ENCODE results near the gene NPR3. TPM values are rescaled to one million over a fixed set of nuclear protein-coding genes. Genes with fewer than 3 reads are reported as not detected.

NPR3 gene
- 10 to 100 TPM in 3 of 4 donors, 1 to 10 TPM in 1; 7.6 to 51.2 (median 20.6) TPM for total RNA-seq

GRCh38 chr5:32710550-32711361, at the start of gene NPR3:
TSS of gene NPR3 (plus strand) at chr5:32711321. CDS start at chr5:32711777, 456 bp downstream.
- no peaks in the 10 kb centered on the region for H3K36me3 ChIP-seq
- peak within 1 kb of the TSS; percentile 39 to 57 for H3K4me3 ChIP-seq
- peak within 1 kb of the TSS; percentile 21 to 66 for H3K27ac ChIP-seq
- H3K9me3 ChIP-seq, result no peaks in the 10 kb centered on the region
- no peaks in the 10 kb centered on the region for H3K27me3 ChIP-seq
- intact Hi-C loops (cut with DNase I; ENCODE audit: low total_unique reads), result no loop called here
- TF ChIP-seq POLR2A (IDR thresholded peaks at IDR 0.05), result no peak
- TF ChIP-seq CTCF (IDR thresholded peaks at IDR 0.05), result no peak
- DNase-seq, result peak; percentile 16 to 22
- peaks cover 0 to 13% of the 10 kb centered on the region in 2 donors for H3K4me1 ChIP-seq

GRCh38 chr5:32664523-32664922, 46.6 kb upstream of the NPR3 start:
- Histone ChIP-seq H3K27me3 (no peaks in the 10 kb centered on the region), H3K4me1 (no peaks in the 10 kb centered on the region), H3K4me3 (no peak overlapping the region), H3K36me3 (no peaks in the 10 kb centered on the region), H3K9me3 (no peaks in the 10 kb centered on the region), H3K27ac (no peak overlapping the region)
- DNase-seq, result no peak
- TF ChIP-seq POLR2A (IDR thresholded peaks at IDR 0.05) (no peak), CTCF (IDR thresholded peaks at IDR 0.05) (no peak)
- intact Hi-C loops (cut with DNase I; ENCODE audit: low total_unique reads), result no loop called here

- H3K4me3 ChIP-seq, result no peak overlapping the region
- no peaks in the 10 kb centered on the region for H3K9me3 ChIP-seq
- intact Hi-C loops (cut with DNase I; ENCODE audit: low total_unique reads), result no loop called here
- no peak overlapping the region for H3K27ac ChIP-seq
- TF ChIP-seq CTCF (IDR thresholded peaks at IDR 0.05) (no peak), POLR2A (IDR thresholded peaks at IDR 0.05) (no peak)
- H3K36me3 ChIP-seq, result no peaks in the 10 kb centered on the region
- no peak for DNase-seq
- no peaks in the 10 kb centered on the region for H3K27me3 ChIP-seq
- H3K4me1 ChIP-seq, result no peaks in the 10 kb centered on the region
Observed at GRCh38 chr5:32668552-32668951, 42.6 kb upstream of the NPR3 start.

- Histone ChIP-seq H3K36me3 (no peaks in the 10 kb centered on the region), H3K27ac (no peak overlapping the region), H3K4me3 (no peak overlapping the region), H3K27me3 (no peaks in the 10 kb centered on the region), H3K4me1 (no peaks in the 10 kb centered on the region), H3K9me3 (no peaks in the 10 kb centered on the region)
- TF ChIP-seq CTCF (IDR thresholded peaks at IDR 0.05) (no peak), POLR2A (IDR thresholded peaks at IDR 0.05) (no peak)
- no peak for DNase-seq
- intact Hi-C loops (cut with DNase I; ENCODE audit: low total_unique reads), result no loop called here
Observed at GRCh38 chr5:32673272-32673671, 37.8 kb upstream of the NPR3 start.

GRCh38 chr5:32677023-32677422, 34.1 kb upstream of the NPR3 start:
- Histone ChIP-seq H3K36me3 (no peaks in the 10 kb centered on the region), H3K27me3 (no peaks in the 10 kb centered on the region), H3K27ac (no peak overlapping the region), H3K4me1 (no peaks in the 10 kb centered on the region), H3K4me3 (no peak overlapping the region), H3K9me3 (no peaks in the 10 kb centered on the region)
- TF ChIP-seq POLR2A (IDR thresholded peaks at IDR 0.05), result no peak
- intact Hi-C loops (cut with DNase I; ENCODE audit: low total_unique reads), result no loop called here
- DNase-seq, result no peak
